Skeletal muscle satellite cell (primary cell): ENCODE measurements around the gene SLC26A1.

Experiments used
- H3K27me3 ChIP-seq: 2 replicates; pipeline ENCODE4 v1.7.0; 2013; ENCODE audit warnings: low read length; ENCODE audit not compliant: control insufficient read depth, insufficient read depth
- H3K36me3 ChIP-seq: 2 replicates; pipeline ENCODE4 v1.7.0; 2013; ENCODE audit warnings: mild to moderate bottlenecking, control low read depth, low read length; ENCODE audit not compliant: insufficient read depth
- H3K4me1 ChIP-seq: 2 replicates; pipeline ENCODE4 v1.7.0; 2013; ENCODE audit warnings: low read length; ENCODE audit not compliant: control insufficient read depth, insufficient read depth
- H3K4me2 ChIP-seq: 2 replicates; pipeline ENCODE4 v1.7.0; 2013; ENCODE audit warnings: mild to moderate bottlenecking, low read length
- H3K4me3 ChIP-seq: 2 replicates; pipeline ENCODE4 v1.7.0; 2013; ENCODE audit warnings: low read length
- H3K9ac ChIP-seq: 2 replicates; pipeline ENCODE4 v1.7.0; 2013; ENCODE audit warnings: mild to moderate bottlenecking, low read depth, low read length, moderate library complexity
- H3K9me3 ChIP-seq: replicated peaks from 2 replicates; pipeline ENCODE4 v1.7.0; 2013; ENCODE audit warnings: mild to moderate bottlenecking, control low read depth, low read length

SLC26A1 gene

GRCh38 chr4:955161-955921 is 37.9 kb downstream of the SLC26A1 start:
- no peaks in the 10 kb centered on the region for H3K9me3 ChIP-seq
- H3K4me2 ChIP-seq, result no peak overlapping the region
- no peaks in the 10 kb centered on the region for H3K4me1 ChIP-seq
- H3K27me3 ChIP-seq, result no peaks in the 10 kb centered on the region
- H3K4me3 ChIP-seq, result no peak overlapping the region
- H3K36me3 ChIP-seq, result peaks cover 17% of the 10 kb centered on the region
- no peak overlapping the region for H3K9ac ChIP-seq

DNA sequence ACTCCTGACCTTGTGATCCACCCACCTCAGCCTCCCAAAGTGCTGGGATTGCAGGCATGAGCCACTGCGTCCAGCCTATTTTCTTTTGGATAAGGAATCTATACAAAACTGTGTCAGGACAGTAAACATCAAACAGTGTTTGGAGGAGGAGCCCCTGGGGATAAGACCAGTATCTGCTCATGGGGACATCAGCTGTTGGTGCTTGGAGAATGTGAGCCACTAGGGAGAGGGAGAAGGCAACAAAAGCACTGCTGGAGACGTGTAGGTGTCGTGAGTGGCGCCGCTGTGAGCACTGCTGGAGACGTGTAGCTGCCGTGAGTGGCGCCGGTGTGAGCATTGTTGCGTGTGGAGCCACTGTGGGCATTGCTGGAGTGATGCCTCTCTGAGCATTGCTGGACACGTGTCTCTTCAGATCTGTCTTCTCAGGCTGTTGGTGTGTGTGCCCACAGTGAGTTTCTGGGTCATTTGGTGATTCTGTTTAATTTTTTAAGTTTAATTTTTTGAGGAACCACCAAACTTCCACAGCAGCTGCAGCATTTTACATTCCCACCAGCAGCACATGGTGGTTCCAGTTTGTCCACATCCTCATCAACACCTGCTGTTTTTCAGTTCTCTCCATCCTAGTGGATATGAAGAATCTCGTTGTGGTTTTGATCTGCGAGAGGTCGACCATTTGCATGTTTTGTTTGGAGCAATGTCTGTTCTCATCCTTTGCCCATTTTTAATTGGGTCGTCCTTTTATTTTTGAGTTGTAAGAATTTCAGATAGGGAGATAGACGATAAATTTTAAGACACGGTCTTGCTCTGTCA is 38.8 kb downstream of the SLC26A1 start:
- Histone ChIP-seq H3K9ac (no peak overlapping the region), H3K36me3 (peaks cover 10% of the 10 kb centered on the region), H3K9me3 (no peaks in the 10 kb centered on the region), H3K4me2 (no peak overlapping the region), H3K4me1 (no peaks in the 10 kb centered on the region), H3K27me3 (no peaks in the 10 kb centered on the region), H3K4me3 (no peak overlapping the region)

GRCh38 chr4:953574-953915 is 39.7 kb downstream of the SLC26A1 start:
- H3K9me3 ChIP-seq, result no peaks in the 10 kb centered on the region
- no peaks in the 10 kb centered on the region for H3K27me3 ChIP-seq
- no peaks in the 10 kb centered on the region for H3K4me1 ChIP-seq
- H3K4me3 ChIP-seq, result no peak overlapping the region
- no peak overlapping the region for H3K9ac ChIP-seq
- H3K36me3 ChIP-seq, result peaks cover 7% of the 10 kb centered on the region
- H3K4me2 ChIP-seq, result no peak overlapping the region

- Histone ChIP-seq H3K4me2 (no peak overlapping the region), H3K9me3 (no peaks in the 10 kb centered on the region), H3K36me3 (peaks cover 6% of the 10 kb centered on the region), H3K9ac (no peak overlapping the region), H3K27me3 (no peaks in the 10 kb centered on the region), H3K4me3 (no peak overlapping the region), H3K4me1 (no peaks in the 10 kb centered on the region)
These were observed 40.2 kb downstream of the SLC26A1 start for GRCh38 chr4:952881-953573.

- no peak overlapping the region for H3K9ac ChIP-seq
- H3K9me3 ChIP-seq, result no peaks in the 10 kb centered on the region
- H3K27me3 ChIP-seq, result no peaks in the 10 kb centered on the region
- H3K4me3 ChIP-seq, result no peak overlapping the region
- H3K36me3 ChIP-seq, result peaks cover 4% of the 10 kb centered on the region
- H3K4me2 ChIP-seq, result no peak overlapping the region
- no peaks in the 10 kb centered on the region for H3K4me1 ChIP-seq
These were observed 41.4 kb downstream of the SLC26A1 start for GRCh38 chr4:951594-952468.

- Histone ChIP-seq H3K4me2 (no peak overlapping the region), H3K9ac (no peak overlapping the region), H3K4me3 (no peak overlapping the region), H3K9me3 (no peaks in the 10 kb centered on the region), H3K36me3 (peaks cover 4% of the 10 kb centered on the region), H3K27me3 (no peaks in the 10 kb centered on the region), H3K4me1 (no peaks in the 10 kb centered on the region)
These were observed 42.0 kb downstream of the SLC26A1 start for GRCh38 chr4:951186-951585.

GRCh38 chr4:950136-951020 is 42.8 kb downstream of the SLC26A1 start:
- H3K4me2 ChIP-seq, result no peak overlapping the region
- no peaks in the 10 kb centered on the region for H3K27me3 ChIP-seq
- H3K9me3 ChIP-seq, result no peaks in the 10 kb centered on the region
- no peak overlapping the region for H3K4me3 ChIP-seq
- no peaks in the 10 kb centered on the region for H3K4me1 ChIP-seq
- no peak overlapping the region for H3K9ac ChIP-seq
- H3K36me3 ChIP-seq, result peaks cover 4% of the 10 kb centered on the region

DNA sequence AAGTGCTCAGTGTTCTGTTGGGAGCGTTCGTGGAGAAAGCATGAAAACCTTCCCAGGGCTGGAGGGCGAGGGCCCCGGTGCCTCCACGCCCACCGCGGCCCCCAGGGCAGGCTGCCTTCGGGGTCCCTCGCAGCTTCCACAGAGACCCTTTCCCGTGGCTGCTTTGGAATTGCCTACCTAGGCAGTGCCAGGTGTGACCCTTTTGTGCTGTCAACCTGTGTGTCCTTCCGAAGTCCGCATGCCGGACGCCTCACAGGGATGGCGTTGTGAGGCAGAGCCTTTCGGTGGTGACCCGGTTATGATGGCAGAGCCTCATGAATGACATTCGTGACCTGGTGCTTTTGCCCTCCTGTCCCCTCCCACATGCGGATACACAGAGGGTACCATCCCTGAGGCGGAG is 43.5 kb downstream of the SLC26A1 start:
- no peaks in the 10 kb centered on the region for H3K27me3 ChIP-seq
- no peaks in the 10 kb centered on the region for H3K4me1 ChIP-seq
- H3K9ac ChIP-seq, result no peak overlapping the region
- H3K4me3 ChIP-seq, result no peak overlapping the region
- no peak overlapping the region for H3K4me2 ChIP-seq
- no peaks in the 10 kb centered on the region for H3K9me3 ChIP-seq
- peaks cover 4% of the 10 kb centered on the region for H3K36me3 ChIP-seq

DNA sequence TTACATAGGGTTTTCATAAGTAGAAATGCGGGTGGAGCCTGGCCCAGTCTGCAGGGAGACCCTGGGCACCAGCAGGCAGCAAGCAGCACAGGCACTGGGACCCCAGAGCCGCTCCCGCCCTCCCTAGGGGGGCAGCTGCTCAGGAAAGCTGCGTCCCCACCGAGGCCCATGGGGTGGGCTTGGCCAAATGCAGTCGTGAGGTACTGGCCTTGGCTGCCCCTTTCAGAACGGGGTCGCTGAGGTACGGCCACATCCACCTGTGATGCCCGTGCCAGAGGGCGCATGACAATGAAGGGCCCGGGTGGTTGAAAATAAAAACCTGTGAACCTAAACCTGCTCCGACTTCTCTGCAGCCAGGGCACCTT is 44.3 kb downstream of the SLC26A1 start:
- Histone ChIP-seq H3K4me3 (no peak overlapping the region), H3K36me3 (peaks cover 4% of the 10 kb centered on the region), H3K9me3 (no peaks in the 10 kb centered on the region), H3K4me1 (no peaks in the 10 kb centered on the region), H3K4me2 (no peak overlapping the region), H3K9ac (no peak overlapping the region), H3K27me3 (no peaks in the 10 kb centered on the region)

DNA sequence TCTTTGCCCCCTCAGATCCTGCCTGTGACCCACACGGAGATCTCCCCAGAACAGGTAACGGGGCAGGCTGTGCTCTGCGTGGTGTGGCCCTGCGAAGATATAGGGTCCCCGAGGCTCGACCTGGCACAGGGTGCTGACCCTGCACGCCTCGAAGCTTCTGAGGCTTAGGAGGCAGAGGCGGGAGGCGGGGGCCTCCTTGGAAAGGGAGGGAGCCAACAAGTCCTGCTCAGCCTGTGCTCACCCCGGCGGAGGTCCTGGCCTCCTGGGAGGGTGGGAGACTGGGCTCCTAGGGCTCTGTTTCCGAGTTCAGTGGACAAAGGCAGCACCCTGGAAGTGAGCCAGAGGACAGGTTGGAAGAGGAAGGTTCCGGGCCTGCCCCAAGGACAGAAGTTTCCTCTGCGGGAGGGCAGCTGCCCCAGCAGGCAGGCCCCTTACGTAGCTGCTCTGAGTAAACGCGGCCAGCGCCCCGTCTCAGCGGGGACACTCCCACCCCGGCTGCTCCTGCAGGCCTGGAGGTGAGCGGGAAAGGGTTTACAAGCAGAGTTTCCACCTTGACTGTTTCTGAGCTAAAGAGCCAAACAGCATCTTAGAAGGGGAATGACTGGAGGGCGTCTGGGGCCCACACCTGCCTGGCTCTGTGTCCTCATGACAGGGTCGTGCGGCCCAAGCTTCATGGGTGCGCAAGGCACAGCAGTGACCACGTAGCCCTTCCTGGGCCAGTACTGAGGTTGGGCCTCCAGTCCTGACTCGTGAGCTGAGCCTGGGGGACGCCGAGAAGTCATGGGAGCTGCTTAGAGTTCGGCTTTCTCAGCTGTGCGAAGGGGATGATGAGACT is 44.9 kb downstream of the SLC26A1 start:
- Histone ChIP-seq H3K4me1 (no peaks in the 10 kb centered on the region), H3K4me3 (no peak overlapping the region), H3K36me3 (peaks cover under 1% of the 10 kb centered on the region), H3K9ac (no peak overlapping the region), H3K27me3 (no peaks in the 10 kb centered on the region), H3K4me2 (no peak overlapping the region), H3K9me3 (no peaks in the 10 kb centered on the region)
